PC-3 (cell line): ENCODE data around the gene PTPRD. TPM values are rescaled to one million over a fixed set of nuclear protein-coding genes. Genes with fewer than 3 reads are reported as not detected.

Source experiments
- ATAC-seq: fragments of 200-7000 bp; cut with Tn5 transposase; 2 replicates; pipeline ENCODE4 v1.9.1; 2020; ENCODE audit warnings: mild to moderate bottlenecking, moderate library complexity
- BruUV-seq: library from RNA; stranded (reverse); fragments of 400-500 nt; replicated peaks from 2 replicates; lab custom pipeline; 2021; lab: Mats Ljungman, UMichigan
- CTCF ChIA-PET: fragments of 300-600 bp; sonication (Branson Sonifier 250); formaldehyde crosslinking; loops from one replicate; lab custom pipeline; 2022; ENCODE audit warnings: antibody characterized with exemption; lab: Charles Lee
- POLR2A ChIA-PET: fragments of 300-600 bp; sonication (Branson Sonifier 250); formaldehyde crosslinking; loops from one replicate; lab custom pipeline; 2022; ENCODE audit warnings: antibody characterized with exemption; ENCODE audit not compliant: unreplicated experiment; lab: Charles Lee
- DNase-seq: peaks from one replicate; pipeline ENCODE4 v3.0.0-alpha.2; 2015
- H2AFZ ChIP-seq: fragments of 300-600 bp; sonication (generic); 2 replicates; pipeline ENCODE4 v1.6.0; 2016; ENCODE audit warnings: antibody characterized with exemption, low read length
- H3F3A ChIP-seq: fragments of 300-600 bp; sonication (generic); one replicate; pipeline ENCODE4 v1.6.0; 2017; ENCODE audit warnings: antibody characterized with exemption, low read length, control low read depth, mild to moderate bottlenecking; ENCODE audit not compliant: unreplicated experiment
- H3K27ac ChIP-seq: fragments of 300-600 bp; sonication (generic); 2 replicates; pipeline ENCODE4 v1.5.1; 2016; ENCODE audit warnings: mild to moderate bottlenecking, low read length
- H3K27me3 ChIP-seq: fragments of 300-600 bp; sonication (generic); 2 replicates; pipeline ENCODE4 v1.6.1; 2016; ENCODE audit warnings: low read length, mixed read lengths
- H3K36me3 ChIP-seq: fragments of 300-600 bp; sonication (generic); 2 replicates; pipeline ENCODE4 v1.6.1; 2016; ENCODE audit warnings: low read depth, mixed run types, low read length, mixed read lengths
- H3K4me1 ChIP-seq: fragments of 300-600 bp; sonication (generic); 2 replicates; pipeline ENCODE4 v1.5.1; 2016; ENCODE audit warnings: low read length; ENCODE audit not compliant: insufficient read depth
- H3K4me2 ChIP-seq: fragments of 300-600 bp; sonication (generic); 2 replicates; pipeline ENCODE4 v1.6.0; 2016; ENCODE audit warnings: low read length
- H3K4me3 ChIP-seq: fragments of 300-600 bp; sonication (generic); 2 replicates; pipeline ENCODE4 v1.5.1; 2016; ENCODE audit warnings: mild to moderate bottlenecking, low read length, mixed read lengths
- H3K79me2 ChIP-seq: fragments of 300-600 bp; sonication (generic); 2 replicates; pipeline ENCODE4 v1.6.1; 2017; ENCODE audit warnings: low read length, mixed read lengths
- H3K9ac ChIP-seq: fragments of 300-600 bp; sonication (generic); 2 replicates; pipeline ENCODE4 v1.6.0; 2016; ENCODE audit warnings: mild to moderate bottlenecking, low read length
- H3K9me2 ChIP-seq: fragments of 300-600 bp; sonication (generic); replicated peaks from 2 replicates; pipeline ENCODE4 v1.6.1; 2016; ENCODE audit warnings: mixed run types, low read length, mixed read lengths
- H3K9me3 ChIP-seq: fragments of 300-600 bp; sonication (generic); 2 replicates; pipeline ENCODE4 v1.6.1; 2016; ENCODE audit warnings: low read length, mixed read lengths
- H4K20me1 ChIP-seq: fragments of 300-600 bp; sonication (generic); 2 replicates; pipeline ENCODE4 v1.6.1; 2016; ENCODE audit warnings: low read length, mixed read lengths
- CTCF ChIP-seq: fragments of 300-600 bp; sonication (generic); conservative IDR thresholded peaks from 2 replicates; pipeline ENCODE4 v1.5.1; 2017; ENCODE audit warnings: antibody characterized with exemption, low read depth, mild to moderate bottlenecking, low read length
- EZH2 ChIP-seq: fragments of 300-600 bp; sonication (generic); IDR thresholded peaks from one replicate; pipeline ENCODE4 v1.6.1; 2017; ENCODE audit warnings: antibody characterized with exemption, mild to moderate bottlenecking, low read length; ENCODE audit not compliant: unreplicated experiment
- EZH2phosphoT487 ChIP-seq: fragments of 300-600 bp; sonication (generic); IDR thresholded peaks from 2 replicates; pipeline ENCODE4 v1.6.1; 2018; ENCODE audit warnings: mild to moderate bottlenecking, antibody characterized with exemption, low read length, borderline replicate concordance
- intact Hi-C: fragments of 100-400 bp; cut with micrococcal nuclease; formaldehyde crosslinking; loops from 2 replicates; pipeline ENCODE4 v1.9.0; 2023
- total RNA-seq: library from RNA; depleted of rRNA; stranded (reverse); fragments of >200 nt; gene quantifications from 2 replicates; pipeline ENCODE4 v1.2.3, GENCODE V29; 2014

Gene PTPRD
- total RNA-seq, 1 experiment from 2014 or later = not detected

DNA sequence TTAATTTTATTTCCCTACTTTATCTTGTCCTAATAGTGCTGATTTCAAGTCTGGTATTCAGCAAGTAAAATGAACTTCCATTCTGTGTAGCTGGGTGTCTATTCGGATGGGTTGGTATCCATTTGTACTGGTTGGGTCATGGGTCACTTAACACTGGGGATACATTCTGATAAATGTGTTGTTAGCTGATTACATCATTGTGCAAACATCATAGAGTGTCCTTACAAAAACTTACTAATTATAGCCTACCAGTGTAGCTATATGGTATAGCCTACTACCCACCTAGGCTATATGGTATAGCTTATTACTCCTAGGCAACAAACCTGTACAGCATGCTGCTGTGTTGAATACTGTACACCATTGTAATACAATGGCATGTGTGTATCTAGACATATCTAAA, 1439.5 kb downstream of the PTPRD start:
- Histone ChIP-seq H2AFZ (no peak overlapping the region), H3F3A (no peaks in the 10 kb centered on the region), H3K79me2 (no peaks in the 10 kb centered on the region), H3K4me3 (no peak overlapping the region), H3K27ac (no peak overlapping the region), H3K36me3 (no peaks in the 10 kb centered on the region), H3K9me3 (no peaks in the 10 kb centered on the region), H3K4me2 (no peak overlapping the region), H3K9ac (no peak overlapping the region), H3K9me2 (no peaks in the 10 kb centered on the region), H3K27me3 (no peaks in the 10 kb centered on the region), H3K4me1 (no peaks in the 10 kb centered on the region), H4K20me1 (no peaks in the 10 kb centered on the region)
- ATAC-seq (no peak), DNase-seq (no peak)
- no peak for TF ChIP-seq CTCF
- no peak for TF ChIP-seq EZH2phosphoT487
- no peak for TF ChIP-seq EZH2
- ChIA-PET CTCF (no interaction called here), POLR2A (no interaction called here)
- BruUV-seq = no TSS peak
- intact Hi-C loops = no loop called here

DNA sequence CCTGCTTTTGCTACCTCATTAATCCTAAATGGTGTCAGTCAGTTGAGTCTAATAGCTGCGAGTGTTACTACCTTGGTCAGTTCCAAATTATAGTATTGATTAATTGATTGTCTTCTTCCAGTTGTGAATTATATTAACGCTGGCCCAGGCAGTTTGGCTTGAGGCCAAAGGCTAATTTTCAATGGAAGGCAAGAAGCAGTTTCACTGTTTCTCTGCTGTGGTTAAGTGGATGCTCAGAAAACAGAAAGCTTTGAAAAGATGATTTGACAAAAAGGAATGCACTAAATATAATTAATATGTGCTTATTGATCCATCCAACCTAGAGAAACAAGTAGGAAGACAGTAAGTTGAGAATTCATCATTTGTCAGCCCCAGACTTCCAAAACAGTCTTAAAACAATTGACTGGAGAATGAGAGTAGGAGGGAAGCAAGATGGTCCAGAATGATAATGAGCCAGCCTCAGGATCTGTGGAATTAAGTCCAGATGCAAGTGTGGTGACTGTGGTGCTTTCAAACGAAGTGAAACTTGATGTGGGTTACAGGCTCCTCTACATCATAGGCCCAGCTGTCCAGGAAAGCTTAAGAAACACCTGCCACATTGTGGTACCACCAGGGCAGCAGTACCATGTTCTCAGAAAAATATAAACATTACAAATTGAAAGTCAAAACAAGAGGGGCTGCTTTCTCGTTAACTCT, 1442.2 kb downstream of the PTPRD start:
- no peak overlapping the region for H3K4me2 ChIP-seq
- no peak for TF ChIP-seq EZH2
- TF ChIP-seq CTCF = no peak
- TF ChIP-seq EZH2phosphoT487 = no peak
- no peak for ATAC-seq
- intact Hi-C loops = no loop called here
- no peak overlapping the region for H3K27ac ChIP-seq
- H4K20me1 ChIP-seq = no peaks in the 10 kb centered on the region
- no peak overlapping the region for H2AFZ ChIP-seq
- H3K27me3 ChIP-seq = no peaks in the 10 kb centered on the region
- no peak for DNase-seq
- H3K9ac ChIP-seq = no peak overlapping the region
- H3F3A ChIP-seq = no peaks in the 10 kb centered on the region
- POLR2A ChIA-PET = no interaction called here
- no peaks in the 10 kb centered on the region for H3K9me3 ChIP-seq
- BruUV-seq = no TSS peak
- no peaks in the 10 kb centered on the region for H3K9me2 ChIP-seq
- no peaks in the 10 kb centered on the region for H3K79me2 ChIP-seq
- H3K36me3 ChIP-seq = no peaks in the 10 kb centered on the region
- no peaks in the 10 kb centered on the region for H3K4me1 ChIP-seq
- CTCF ChIA-PET = no interaction called here
- H3K4me3 ChIP-seq = no peak overlapping the region

DNA sequence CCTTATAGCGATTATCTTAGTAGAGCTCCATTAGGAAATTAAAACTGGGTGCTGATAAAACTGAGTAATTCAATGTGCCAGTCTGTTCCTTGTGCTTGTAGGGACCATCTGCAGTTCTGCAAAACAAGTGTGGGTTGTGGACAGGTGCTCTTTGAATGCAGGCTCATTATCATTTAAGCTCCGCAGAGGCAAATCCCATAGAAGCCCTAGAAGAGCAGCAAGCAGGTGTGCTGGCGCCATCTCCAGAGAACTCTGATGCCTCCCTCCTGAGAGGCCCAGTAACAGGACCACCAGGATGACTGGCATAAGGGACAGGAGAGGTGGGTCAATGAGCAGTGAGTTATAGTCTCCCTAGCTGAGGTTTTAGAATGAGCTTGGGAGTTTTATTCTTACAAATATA, 1470.8 kb downstream of the PTPRD start:
- intact Hi-C loops = no loop called here
- no peak for DNase-seq
- Histone ChIP-seq H2AFZ (no peak overlapping the region), H3K79me2 (no peaks in the 10 kb centered on the region), H3K9me2 (no peaks in the 10 kb centered on the region), H3K9ac (no peak overlapping the region), H3K27ac (no peak overlapping the region), H3K36me3 (no peaks in the 10 kb centered on the region), H3F3A (no peaks in the 10 kb centered on the region), H4K20me1 (no peaks in the 10 kb centered on the region), H3K4me2 (no peak overlapping the region), H3K9me3 (no peaks in the 10 kb centered on the region), H3K4me3 (no peak overlapping the region), H3K4me1 (no peaks in the 10 kb centered on the region), H3K27me3 (no peaks in the 10 kb centered on the region)
- ATAC-seq = no peak
- ChIA-PET CTCF (no interaction called here), POLR2A (no interaction called here)
- BruUV-seq = no TSS peak
- TF ChIP-seq EZH2phosphoT487 = no peak
- no peak for TF ChIP-seq EZH2
- no peak for TF ChIP-seq CTCF
